Measurements from ENCODE around the gene GMCL2. TPM values are rescaled to one million over a fixed set of nuclear protein-coding genes. Genes with fewer than 3 reads are reported as not detected.

The GMCL2 gene
- total RNA-seq, 1 donor from 2014 or later = not detected

GRCh38 chr5:178149199-178149932 lies 37.8 kb downstream of the GMCL2 start:
- ATAC-seq = no peak
- intact Hi-C loops (cut with DNase I) = no loop called here

GRCh38 chr5:178147406-178147805 lies 39.8 kb downstream of the GMCL2 start:
- H3K4me1 ChIP-seq = peaks cover 2% of the 10 kb centered on the region
- H3K27ac ChIP-seq = no peak overlapping the region
- ATAC-seq (no peak), DNase-seq (no peak)
- no peak overlapping the region for H3K4me3 ChIP-seq
- H3K27me3 ChIP-seq = no peaks in the 10 kb centered on the region
- intact Hi-C loops (cut with DNase I) = no loop called here
- no peak for TF ChIP-seq CTCF (IDR thresholded peaks at IDR 0.05)
- no peaks in the 10 kb centered on the region for H3K9me3 ChIP-seq
- H3K36me3 ChIP-seq = peaks cover 85% of the 10 kb centered on the region

More at GRCh38 chr5:178149199-178149932, 37.8 kb downstream of the GMCL2 start:
- H3K9me3 ChIP-seq = no peaks in the 10 kb centered on the region
- H3K4me1 ChIP-seq = peaks cover 10% of the 10 kb centered on the region
- TF ChIP-seq CTCF (IDR thresholded peaks at IDR 0.05) = no peak
- DNase-seq = no peak
- H3K4me3 ChIP-seq = no peak overlapping the region
- no peak overlapping the region for H3K27ac ChIP-seq
- H3K36me3 ChIP-seq = peaks cover 69% of the 10 kb centered on the region
- H3K27me3 ChIP-seq = no peaks in the 10 kb centered on the region

GRCh38 chr5:178145965-178146820 lies 41.0 kb downstream of the GMCL2 start:
- intact Hi-C loops (cut with DNase I) = no loop called here
- Histone ChIP-seq H3K4me3 (no peak overlapping the region), H3K36me3 (peaks cover 97% of the 10 kb centered on the region), H3K9me3 (no peaks in the 10 kb centered on the region), H3K27ac (no peak overlapping the region), H3K27me3 (no peaks in the 10 kb centered on the region), H3K4me1 (no peaks in the 10 kb centered on the region)
- ATAC-seq (peak; percentile 78), DNase-seq (peak; percentile 81)
- TF ChIP-seq CTCF (IDR thresholded peaks at IDR 0.05) = peak; percentile 65

- H3K27ac ChIP-seq = no peak overlapping the region
Observed at GRCh38 chr5:178143901-178144300, 43.3 kb downstream of the GMCL2 start.

GRCh38 chr5:178143246-178143645 lies 43.9 kb downstream of the GMCL2 start:
- no peak for DNase-seq
- H3K27ac ChIP-seq = no peak overlapping the region
- H3K9me3 ChIP-seq = no peaks in the 10 kb centered on the region
- H3K36me3 ChIP-seq = peaks cover 86% of the 10 kb centered on the region
- ATAC-seq = no peak
- no peaks in the 10 kb centered on the region for H3K27me3 ChIP-seq
- intact Hi-C loops (cut with DNase I) = no loop called here
- no peak overlapping the region for H3K4me3 ChIP-seq
- TF ChIP-seq CTCF (IDR thresholded peaks at IDR 0.05) = no peak
- H3K4me1 ChIP-seq = no peaks in the 10 kb centered on the region

More at GRCh38 chr5:178143901-178144300, 43.3 kb downstream of the GMCL2 start:
- Histone ChIP-seq H3K9me3 (no peaks in the 10 kb centered on the region), H3K36me3 (peaks cover 92% of the 10 kb centered on the region), H3K4me3 (no peak overlapping the region), H3K4me1 (no peaks in the 10 kb centered on the region), H3K27me3 (no peaks in the 10 kb centered on the region)
- no peak for DNase-seq
- TF ChIP-seq CTCF (IDR thresholded peaks at IDR 0.05) = no peak
- ATAC-seq = peak; percentile 60
- intact Hi-C loops (cut with DNase I) = no loop called here

All from upper lobe of right lung (tissue), 1 donor.